ENCODE data around the gene TPCN2.

GRCh38 chr11:69152733-69153421, 104.1 kb downstream of the TPCN2 start:
- TF ChIP-seq TAF1 (IDR thresholded peaks at IDR 0.05; ENCODE audit: borderline replicate concordance, low read depth, low read length) (no peak), POLR2AphosphoS5 (IDR thresholded peaks at IDR 0.05; ENCODE audit: low read depth, low read length) (no peak), POLR2A (IDR thresholded peaks at IDR 0.05; ENCODE audit: low read depth, low read length) (no peak)
